HG03066 (cell line): ENCODE results near the gene KDM6B.

Experiments
- ATAC-seq: cut with Tn5 transposase; IDR thresholded peaks from one replicate; pipeline ENCODE4 v1.9.1; 2021; ENCODE audit warnings: low read depth; ENCODE audit not compliant: unreplicated experiment

Gene KDM6B

DNA sequence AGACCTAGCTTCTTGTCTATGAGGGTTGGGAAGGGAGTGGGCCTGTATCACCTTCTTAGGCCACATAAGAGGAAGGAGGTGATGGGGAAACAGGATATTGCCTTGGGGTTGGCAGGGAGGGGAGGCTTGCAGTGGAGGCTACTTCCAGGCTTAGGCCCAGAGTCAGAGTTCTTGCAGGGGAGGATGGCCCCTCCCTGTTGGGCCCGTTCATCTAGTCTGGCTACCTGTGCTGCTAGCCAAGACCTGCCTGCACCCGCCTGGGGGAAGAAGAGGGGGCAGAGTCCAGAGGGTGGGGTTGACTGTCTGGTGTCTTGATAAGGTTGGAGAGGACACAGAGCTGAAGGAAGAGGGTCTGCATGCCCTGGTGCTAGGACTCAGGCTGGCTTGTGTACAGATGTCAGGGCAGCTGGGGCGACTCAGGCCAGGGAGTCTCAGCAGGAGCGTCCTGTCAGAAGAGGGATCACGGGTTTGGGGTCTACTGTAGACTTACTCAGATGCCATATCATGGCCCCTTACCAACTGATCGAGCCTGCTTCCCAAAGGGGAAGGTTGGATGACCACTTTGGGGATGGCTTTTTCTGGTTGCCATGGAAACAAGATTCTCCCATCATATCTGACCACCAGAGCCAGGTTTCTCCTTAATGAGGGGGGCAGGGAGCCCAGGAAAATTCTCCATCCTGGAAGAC is 5.3 kb downstream of the KDM6B start:
- ATAC-seq: no peak

DNA sequence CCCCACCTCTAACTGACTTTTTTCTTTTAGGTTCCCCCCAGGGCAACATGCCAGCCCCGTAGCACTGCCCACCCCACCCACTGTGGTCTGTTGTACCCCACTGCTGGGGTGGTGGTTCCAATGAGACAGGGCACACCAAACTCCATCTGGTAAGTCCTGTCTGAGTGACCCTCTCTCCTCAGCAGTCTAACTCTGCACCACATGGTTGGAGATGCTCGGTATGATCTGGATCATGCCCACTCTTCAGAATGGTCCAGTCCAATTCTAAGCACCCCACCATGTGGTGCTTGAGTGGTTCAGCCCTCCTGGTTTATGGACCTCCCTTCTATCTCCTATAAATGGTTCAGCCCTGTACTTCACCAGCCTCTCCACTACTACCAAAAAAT is 5.9 kb downstream of the KDM6B start:
- no peak for ATAC-seq

DNA sequence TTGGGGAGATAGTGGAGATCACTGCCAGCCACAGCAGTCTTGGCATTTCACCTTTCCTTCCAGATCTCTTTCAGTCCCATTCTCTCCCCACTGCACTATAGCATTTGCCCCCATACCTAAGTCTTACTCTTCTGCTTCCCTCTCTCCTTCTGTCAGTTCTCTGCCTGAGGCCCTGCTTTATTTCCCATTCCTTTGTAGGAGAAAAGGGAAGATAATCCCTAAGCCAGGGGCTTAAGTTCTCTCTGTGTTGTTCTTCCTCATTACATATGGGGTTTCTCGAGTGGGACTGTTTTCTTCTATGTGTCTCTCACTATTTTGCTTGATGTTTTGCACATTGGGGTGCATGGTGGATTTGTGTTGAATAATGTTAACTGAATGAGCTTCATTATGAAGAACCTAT is 6.4 kb downstream of the KDM6B start:
- no peak for ATAC-seq

DNA sequence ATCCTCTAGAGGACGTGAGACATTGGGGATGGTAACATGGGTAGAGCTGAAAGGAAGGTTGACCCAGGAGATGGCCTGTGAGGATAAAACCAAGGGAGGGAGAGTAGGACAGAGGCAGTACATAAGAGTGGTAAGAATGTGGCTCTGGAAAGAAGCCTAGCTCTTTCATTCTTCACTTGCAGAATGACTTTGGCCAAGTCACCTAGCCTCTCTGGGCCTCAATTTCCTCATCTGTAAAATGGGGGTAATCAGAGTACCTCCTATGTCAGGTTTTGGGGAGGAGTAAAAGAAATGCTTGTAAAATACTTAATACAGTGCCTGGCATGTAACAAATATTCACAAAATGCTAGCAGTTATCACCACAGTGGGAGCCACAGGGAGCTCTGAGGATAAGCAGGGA is 6.9 kb downstream of the KDM6B start:
- ATAC-seq: no peak

DNA sequence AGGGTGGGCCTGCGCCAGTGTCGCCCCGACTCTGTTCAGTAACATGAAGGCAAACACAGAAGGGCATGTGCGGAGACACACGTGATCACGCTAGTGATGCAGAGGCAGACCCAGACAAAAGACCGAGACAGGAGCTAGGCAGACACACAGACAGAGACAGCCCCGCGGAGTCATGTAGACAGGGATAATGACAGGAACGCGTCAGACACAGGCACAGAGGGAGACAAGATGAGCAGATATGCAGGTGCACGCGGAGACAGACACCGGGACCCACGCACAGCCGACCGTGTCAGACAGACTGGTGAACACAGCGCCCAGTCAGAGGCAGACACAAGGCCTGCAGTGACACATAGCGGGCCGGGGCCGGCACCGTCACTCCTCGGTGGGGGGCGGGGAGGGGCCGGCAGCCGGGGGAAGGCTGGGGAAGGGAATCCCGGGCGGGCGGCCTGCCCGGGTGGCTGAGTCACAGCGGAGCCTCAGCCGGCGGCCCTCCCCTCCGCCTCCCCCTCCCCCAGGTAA is 7.4 kb downstream of the KDM6B start:
- no peak for ATAC-seq

DNA sequence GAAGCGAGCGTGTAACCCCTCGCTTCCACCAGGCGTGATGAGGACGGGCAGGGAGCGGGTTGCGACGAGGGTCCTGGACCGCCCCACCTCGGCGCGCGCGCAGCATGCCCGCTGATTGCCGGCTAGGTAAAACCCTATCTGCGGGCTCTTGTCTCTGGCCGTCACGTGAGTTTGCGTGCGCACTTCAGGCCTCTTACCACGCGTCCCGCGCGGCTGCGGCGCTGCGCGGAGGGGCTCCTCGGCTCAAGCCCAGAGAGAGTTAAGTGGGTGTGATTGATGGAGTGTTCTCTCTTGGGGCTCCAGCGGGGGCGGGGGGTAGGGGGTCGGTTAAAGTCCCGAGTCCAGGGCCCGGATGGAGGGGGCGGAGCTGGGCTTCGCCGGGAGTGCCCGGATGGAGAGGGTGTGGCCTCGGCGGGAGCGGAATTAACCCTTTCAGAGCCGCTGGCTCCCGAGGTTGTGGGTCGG is 7.9 kb downstream of the KDM6B start:
- peak; percentile 16 for ATAC-seq

DNA sequence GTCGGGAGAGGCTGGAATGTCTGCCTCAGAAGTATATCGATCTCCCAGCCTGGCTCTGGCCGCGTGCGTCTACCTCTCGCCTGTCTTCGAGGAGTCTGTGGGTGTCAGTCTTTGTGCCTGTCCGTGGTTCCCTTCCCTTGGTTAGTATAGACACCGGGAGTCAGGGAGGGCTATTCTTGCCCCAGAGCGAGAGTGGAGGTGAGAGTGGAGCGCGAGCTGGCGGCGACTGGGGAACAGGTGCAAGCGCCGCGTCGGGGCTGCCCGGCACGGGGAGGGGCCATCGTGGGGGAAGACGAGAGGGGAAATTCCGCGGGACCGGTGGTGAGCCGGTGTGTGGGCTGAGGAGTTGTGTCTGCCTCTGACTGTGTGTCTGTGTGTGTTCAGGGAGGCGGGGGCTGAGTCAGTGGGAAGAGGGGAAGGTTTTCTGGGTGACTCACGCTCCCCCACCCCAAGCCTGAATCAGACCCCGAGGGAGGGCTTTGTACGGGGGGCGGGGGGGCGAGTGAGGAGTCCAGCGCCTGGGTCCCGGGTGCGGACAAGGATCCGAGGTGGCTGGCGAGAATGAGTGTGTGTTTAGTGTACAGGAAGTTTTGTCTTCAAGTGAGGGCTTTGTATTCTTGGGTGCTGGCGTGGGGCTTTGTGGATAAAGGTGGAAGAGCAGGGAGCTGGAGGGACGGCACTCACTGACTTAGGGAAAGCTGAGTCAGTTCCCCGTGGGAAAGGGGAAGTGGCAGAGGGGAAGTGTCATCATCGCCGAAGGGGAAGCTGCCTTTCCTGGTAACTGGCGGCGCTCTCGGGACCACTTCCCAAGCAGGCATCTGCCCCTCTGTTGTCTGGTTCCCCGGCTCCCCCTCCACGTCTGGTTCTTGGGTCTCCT is 8.6 kb downstream of the KDM6B start:
- peak; percentile 28 for ATAC-seq

DNA sequence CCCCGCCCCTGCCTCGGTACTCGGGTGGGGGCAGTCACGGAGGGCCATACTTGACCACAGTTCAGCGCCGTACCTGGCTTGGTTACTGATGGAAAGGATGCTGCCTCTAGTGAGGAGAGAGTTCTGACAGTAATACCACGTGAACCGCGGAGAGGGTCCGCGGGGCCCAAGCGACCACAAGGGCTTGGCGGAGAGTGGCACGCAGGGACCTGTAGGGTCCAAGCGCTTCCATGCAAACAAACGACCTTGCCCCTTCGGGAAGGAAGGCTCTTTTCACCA is 9.2 kb downstream of the KDM6B start:
- ATAC-seq: no peak

DNA sequence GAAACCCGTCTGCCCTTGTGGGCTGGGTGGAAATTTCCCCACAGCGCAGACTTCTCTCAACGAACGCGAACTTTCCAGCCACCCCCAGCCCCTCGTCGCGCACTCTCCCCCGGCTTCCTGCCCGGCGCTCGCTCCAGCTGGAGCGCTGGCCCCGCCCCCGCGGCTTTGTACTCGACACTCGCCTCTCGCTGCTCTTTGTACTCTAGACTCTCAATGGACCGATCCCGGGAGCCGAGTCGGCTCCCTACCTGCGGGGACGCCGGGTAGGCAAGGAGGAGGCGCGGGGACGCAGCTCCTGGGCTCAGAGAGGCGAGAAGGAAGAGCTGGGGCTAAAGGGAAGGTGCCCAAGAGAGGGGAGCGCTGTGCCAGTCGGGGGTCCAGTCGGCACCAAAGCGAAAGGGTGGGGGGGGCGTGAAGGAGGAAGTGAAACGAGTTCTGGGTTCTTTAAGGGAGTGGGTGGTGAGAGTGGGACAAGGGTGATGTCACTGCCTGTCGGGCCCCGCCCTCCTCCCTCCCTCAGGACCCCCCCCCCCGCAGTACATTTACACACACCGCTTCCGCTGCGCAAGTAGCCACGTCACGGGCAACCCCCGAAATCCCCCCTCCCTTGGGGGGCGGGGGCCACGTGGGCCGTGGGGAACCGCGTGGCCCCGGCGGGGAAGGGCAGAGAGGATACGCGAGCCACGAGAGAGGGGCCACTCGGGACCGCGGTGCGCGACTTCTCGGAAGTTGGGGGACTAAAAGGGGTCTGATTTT is 9.7 kb downstream of the KDM6B start:
- ATAC-seq: no peak

DNA sequence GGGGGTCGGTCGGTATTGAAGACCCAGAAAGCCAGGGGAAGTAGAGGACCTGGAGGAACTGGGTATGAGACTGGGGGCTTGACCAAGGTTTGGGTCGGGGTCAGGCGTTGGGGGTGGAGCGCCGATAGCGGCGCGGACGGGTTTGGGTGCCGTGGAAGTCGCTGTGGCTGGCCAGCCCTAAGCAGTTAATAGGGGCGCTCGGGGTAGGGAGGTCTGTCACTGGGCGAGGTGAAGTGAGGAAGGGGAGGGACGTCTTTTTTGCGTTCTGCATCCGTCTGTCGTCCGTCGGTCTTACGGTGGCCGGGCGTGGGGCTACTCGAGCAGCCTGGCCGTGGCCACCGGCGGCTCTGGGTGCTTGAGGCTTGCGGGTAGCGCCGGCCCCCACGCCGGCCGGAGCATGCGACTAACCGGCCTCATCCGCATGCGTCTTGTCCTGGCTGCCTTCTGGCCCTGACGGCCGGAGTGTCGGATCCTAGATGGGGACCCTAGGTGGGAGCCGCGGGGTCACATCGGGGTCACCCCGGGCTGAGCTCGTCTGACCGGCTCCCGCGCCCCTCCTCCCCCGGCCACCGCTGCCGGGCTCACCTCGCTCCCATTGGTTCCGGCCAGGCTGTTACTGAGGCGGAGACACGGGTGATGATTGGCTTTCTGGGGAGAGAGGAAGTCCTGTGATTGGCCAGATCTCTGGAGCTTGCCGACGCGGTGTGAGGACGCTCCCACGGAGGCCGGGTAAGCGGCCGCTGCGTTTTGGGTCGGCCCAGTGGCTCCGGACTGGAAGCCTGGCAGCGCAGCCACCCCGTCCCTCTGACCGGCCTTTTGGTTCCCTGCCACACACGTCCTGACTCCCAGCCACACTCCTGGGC is 10.5 kb downstream of the KDM6B start:
- ATAC-seq: peak; percentile 38

DNA sequence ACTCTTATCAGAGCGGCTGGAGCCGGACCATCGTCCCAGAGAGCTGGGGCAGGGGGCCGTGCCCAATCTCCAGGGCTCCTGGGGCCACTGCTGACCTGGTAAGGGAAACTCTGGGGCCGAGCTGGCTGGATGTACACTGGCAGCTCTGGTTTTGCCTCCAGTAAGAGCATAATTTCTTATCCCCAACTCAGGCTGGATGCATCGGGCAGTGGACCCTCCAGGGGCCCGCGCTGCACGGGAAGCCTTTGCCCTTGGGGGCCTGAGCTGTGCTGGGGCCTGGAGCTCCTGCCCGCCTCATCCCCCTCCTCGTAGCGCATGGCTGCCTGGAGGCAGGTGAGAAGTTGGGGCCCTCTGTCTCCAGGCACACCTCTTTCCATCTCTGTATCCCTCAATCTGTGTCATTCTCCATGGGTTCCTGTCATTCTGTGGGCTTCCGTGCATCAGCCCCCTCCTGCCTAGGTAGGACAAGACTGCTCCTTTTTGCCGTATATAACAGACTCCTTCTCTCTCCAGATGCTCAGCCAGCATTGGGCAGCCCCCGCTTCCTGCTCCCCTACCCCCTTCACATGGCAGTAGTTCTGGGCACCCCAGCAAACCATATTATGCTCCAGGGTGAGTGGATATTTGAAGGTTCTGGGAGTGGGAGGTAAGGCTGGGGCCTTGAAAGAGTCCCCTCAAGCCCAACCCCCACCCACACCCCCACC is 11.5 kb downstream of the KDM6B start:
- no peak for ATAC-seq

DNA sequence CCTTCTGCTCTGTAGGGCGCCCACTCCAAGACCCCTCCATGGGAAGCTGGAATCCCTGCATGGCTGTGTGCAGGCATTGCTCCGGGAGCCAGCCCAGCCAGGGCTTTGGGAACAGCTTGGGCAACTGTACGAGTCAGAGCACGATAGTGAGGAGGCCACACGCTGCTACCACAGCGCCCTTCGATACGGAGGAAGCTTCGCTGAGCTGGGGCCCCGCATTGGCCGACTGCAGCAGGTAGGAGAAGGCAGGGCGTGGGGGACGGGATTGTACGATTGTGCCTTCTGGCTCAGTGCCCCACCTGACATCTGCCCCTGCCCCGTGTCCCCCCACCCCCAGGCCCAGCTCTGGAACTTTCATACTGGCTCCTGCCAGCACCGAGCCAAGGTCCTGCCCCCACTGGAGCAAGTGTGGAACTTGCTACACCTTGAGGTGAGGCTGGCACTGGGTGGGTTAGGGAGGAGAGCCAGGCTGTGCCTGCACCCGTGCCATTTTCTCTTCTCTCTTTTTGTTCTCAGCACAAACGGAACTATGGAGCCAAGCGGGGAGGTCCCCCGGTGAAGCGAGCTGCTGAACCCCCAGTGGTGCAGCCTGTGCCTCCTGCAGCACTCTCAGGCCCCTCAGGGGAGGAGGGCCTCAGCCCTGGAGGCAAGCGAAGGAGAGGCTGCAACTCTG is 12.2 kb downstream of the KDM6B start:
- no peak for ATAC-seq

DNA sequence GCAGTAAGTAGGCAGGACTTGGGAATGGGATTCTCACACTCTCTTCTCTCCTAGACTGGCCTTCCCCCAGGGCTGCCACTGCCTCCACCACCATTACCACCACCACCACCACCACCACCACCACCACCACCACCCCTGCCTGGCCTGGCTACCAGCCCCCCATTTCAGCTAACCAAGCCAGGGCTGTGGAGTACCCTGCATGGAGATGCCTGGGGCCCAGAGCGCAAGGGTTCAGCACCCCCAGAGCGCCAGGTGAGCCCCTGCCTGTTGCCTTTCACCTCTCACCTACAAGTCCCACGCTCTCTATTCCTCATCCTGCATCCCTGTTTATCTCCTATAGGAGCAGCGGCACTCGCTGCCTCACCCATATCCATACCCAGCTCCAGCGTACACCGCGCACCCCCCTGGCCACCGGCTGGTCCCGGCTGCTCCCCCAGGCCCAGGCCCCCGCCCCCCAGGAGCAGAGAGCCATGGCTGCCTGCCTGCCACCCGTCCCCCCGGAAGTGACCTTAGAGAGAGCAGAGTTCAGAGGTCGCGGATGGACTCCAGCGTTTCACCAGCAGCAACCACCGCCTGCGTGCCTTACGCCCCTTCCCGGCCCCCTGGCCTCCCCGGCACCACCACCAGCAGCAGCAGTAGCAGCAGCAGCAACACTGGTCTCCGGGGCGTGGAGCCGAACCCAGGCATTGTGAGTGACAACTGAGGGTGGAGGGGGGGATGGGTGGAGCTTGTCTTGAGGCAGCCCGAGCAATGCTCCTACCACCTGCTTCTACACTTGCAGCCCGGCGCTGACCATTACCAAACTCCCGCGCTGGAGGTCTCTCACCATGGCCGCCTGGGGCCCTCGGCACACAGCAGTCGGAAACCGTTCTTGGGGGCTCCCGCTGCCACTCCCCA is 13.0 kb downstream of the KDM6B start:
- no peak for ATAC-seq

DNA sequence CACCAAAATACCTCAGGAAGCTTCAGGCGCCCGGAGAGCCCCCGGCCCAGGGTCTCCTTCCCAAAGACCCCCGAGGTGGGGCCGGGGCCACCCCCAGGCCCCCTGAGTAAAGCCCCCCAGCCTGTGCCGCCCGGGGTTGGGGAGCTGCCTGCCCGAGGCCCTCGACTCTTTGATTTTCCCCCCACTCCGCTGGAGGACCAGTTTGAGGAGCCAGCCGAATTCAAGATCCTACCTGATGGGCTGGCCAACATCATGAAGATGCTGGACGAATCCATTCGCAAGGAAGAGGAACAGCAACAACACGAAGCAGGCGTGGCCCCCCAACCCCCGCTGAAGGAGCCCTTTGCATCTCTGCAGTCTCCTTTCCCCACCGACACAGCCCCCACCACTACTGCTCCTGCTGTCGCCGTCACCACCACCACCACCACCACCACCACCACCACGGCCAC is 14.1 kb downstream of the KDM6B start:
- no peak for ATAC-seq

DNA sequence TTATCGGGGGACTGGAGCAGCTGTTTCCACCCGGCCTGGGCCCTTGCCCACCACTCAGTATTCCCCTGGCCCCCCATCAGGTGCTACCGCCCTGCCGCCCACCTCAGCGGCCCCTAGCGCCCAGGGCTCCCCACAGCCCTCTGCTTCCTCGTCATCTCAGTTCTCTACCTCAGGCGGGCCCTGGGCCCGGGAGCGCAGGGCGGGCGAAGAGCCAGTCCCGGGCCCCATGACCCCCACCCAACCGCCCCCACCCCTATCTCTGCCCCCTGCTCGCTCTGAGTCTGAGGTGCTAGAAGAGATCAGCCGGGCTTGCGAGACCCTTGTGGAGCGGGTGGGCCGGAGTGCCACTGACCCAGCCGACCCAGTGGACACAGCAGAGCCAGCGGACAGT is 14.7 kb downstream of the KDM6B start:
- ATAC-seq: no peak

DNA sequence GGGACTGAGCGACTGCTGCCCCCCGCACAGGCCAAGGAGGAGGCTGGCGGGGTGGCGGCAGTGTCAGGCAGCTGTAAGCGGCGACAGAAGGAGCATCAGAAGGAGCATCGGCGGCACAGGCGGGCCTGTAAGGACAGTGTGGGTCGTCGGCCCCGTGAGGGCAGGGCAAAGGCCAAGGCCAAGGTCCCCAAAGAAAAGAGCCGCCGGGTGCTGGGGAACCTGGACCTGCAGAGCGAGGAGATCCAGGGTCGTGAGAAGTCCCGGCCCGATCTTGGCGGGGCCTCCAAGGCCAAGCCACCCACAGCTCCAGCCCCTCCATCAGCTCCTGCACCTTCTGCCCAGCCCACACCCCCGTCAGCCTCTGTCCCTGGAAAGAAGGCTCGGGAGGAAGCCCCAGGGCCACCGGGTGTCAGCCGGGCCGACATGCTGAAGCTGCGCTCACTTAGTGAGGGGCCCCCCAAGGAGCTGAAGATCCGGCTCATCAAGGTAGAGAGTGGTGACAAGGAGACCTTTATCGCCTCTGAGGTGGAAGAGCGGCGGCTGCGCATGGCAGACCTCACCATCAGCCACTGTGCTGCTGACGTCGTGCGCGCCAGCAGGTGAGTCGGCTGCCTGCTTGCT is 15.2 kb downstream of the KDM6B start:
- ATAC-seq: no peak

DNA sequence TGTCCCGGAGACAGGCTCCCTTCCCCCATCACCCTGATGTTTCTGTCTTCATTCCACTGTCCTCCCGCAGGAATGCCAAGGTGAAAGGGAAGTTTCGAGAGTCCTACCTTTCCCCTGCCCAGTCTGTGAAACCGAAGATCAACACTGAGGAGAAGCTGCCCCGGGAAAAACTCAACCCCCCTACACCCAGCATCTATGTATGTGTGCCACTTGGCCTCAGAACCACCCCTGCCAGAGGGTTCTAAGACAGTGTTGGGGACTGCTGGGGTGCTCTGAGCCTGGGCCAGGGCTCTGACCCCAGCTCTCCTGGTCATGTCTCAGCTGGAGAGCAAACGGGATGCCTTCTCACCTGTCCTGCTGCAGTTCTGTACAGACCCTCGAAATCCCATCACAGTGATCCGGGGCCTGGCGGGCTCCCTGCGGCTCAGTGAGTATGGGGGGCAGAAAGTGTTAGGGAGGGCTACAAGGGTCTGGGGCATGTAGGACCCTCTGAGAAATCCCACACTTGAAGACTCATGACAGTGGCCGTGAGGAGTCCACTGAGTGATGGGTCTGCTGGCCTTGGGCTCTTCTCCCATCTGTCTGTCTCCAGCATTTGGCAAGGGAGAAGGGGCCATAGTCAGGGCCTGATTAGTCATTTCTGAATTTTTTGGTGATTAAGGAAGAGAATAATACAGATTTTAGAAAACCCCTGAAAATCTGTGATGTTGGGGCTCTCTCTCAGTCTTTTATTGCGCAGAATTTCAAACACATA is 15.9 kb downstream of the KDM6B start:
- no peak for ATAC-seq
